Measurements from ENCODE around the gene UNC5B.

- TF ChIP-seq EZH2 (IDR thresholded peaks at IDR 0.05; ENCODE audit: borderline replicate concordance) (no peak), CTCF (IDR thresholded peaks at IDR 0.05; ENCODE audit: poor library complexity) (no peak), EZH2phosphoT487 (IDR thresholded peaks at IDR 0.05; ENCODE audit: low read depth, severe bottlenecking, unreplicated experiment) (no peak)
These were observed 27.0 kb downstream of the UNC5B start for GRCh38 chr10:71239131-71239915.
